ENCODE data around the gene DENND2A. TPM values are rescaled to one million over a fixed set of nuclear protein-coding genes. Genes with fewer than 3 reads are reported as not detected.

The DENND2A gene
- total RNA-seq, 1 experiment from 2014 or later = 7.3 TPM

GRCh38 chr7:140684066-140684950 lies 43.7 kb upstream of the DENND2A start:
- H3K79me2 ChIP-seq (ENCODE audit: insufficient read depth, low read length) = no peaks in the 10 kb centered on the region
- no peak overlapping the region for H4K5ac ChIP-seq (ENCODE audit: insufficient read length, low read depth, low read length)
- H3K27ac ChIP-seq (ENCODE audit: insufficient read length, low read depth, low read length) = no peak overlapping the region
- no peak overlapping the region for H2BK20ac ChIP-seq (ENCODE audit: low read depth, low read length, poor library complexity, severe bottlenecking)
- H3K79me1 ChIP-seq (ENCODE audit: insufficient read depth, low read depth, low read length, poor library complexity, severe bottlenecking) = no peaks in the 10 kb centered on the region
- no peak overlapping the region for H3K4ac ChIP-seq (ENCODE audit: low read depth, low read length)
- H3K27me3 ChIP-seq (ENCODE audit: insufficient read depth, low read length) = no peaks in the 10 kb centered on the region; the same call in 1 of the 2 replicates
- H2BK120ac ChIP-seq (ENCODE audit: low read depth, low read length, poor library complexity, severe bottlenecking) = no peak overlapping the region
- no peaks in the 10 kb centered on the region for H3K4me1 ChIP-seq (ENCODE audit: insufficient read depth, low read length)
- H3K4me3 Mint-ChIP-seq = no peak overlapping the region
- H3K9me3 ChIP-seq (ENCODE audit: control insufficient read depth, low read depth, low read length) = no peaks in the 10 kb centered on the region
- no peaks in the 10 kb centered on the region for H4K20me1 ChIP-seq (ENCODE audit: control insufficient read depth, insufficient read depth, insufficient read length)
- H2AK5ac ChIP-seq (ENCODE audit: insufficient read length, low read length) = no peak overlapping the region
- peaks cover 0 to 7% of the 10 kb centered on the region in 2 experiments; a peak in 2 of 4 replicates for H3K4me1 Mint-ChIP-seq
- H2BK15ac ChIP-seq (ENCODE audit: low read depth, low read length) = no peak overlapping the region
- H3K36me3 Mint-ChIP-seq (ENCODE audit: insufficient read depth in 1 of 3, low read depth in 3 of 3) = peaks cover 0 to 29% (median 9%) of the 10 kb centered on the region in 3 experiments; a peak in 5 of 7 replicates
- H2BK12ac ChIP-seq (ENCODE audit: insufficient read length, low read depth, low read length) = no peak overlapping the region
- no peak overlapping the region for H2BK5ac ChIP-seq (ENCODE audit: insufficient read length, low read length)
- H3T11ph ChIP-seq (ENCODE audit: low read length) = no peak overlapping the region
- H3K9ac ChIP-seq (ENCODE audit: extremely low read depth, insufficient read length, low read length) = no peak overlapping the region
- WGBS (ENCODE audit: extremely low coverage, insufficient read length, low lambda C conversion rate) = no CpG with 5 or more reads among the region's 20 CpGs
- H3K23ac ChIP-seq (ENCODE audit: insufficient read length, low read depth, low read length) = no peak overlapping the region
- peak overlapping the region in 2 of 3 experiments; percentile 2 to 83; a peak in 3 of 7 replicates for H3K27ac Mint-ChIP-seq
- no peak overlapping the region for H4K91ac ChIP-seq (ENCODE audit: insufficient read length, low read depth, low read length)
- no peak overlapping the region for H2AFZ ChIP-seq (ENCODE audit: low read length)
- H3K27me3 Mint-ChIP-seq (ENCODE audit: low read depth) = no peaks in the 10 kb centered on the region; the same call in 1 of the 2 replicates
- no peak overlapping the region for H3K4me2 ChIP-seq (ENCODE audit: insufficient read depth, insufficient read length, low read length)
- no peak for DNase-seq
- TF ChIP-seq CTCF (conservative IDR thresholded peaks at IDR 0.05) = no peak
- H3K23me2 ChIP-seq (ENCODE audit: insufficient read length, low read depth, low read length, poor library complexity, severe bottlenecking) = no peaks in the 10 kb centered on the region
- H3K14ac ChIP-seq (ENCODE audit: insufficient read depth, low read length) = no peak overlapping the region
- H4K8ac ChIP-seq (replicated peaks; ENCODE audit: insufficient read length, low read depth, low read length) = no peak overlapping the region
- H3K18ac ChIP-seq (ENCODE audit: insufficient read length, low read depth, low read length) = no peak overlapping the region
- no peak overlapping the region for H3K56ac ChIP-seq (ENCODE audit: insufficient read length, low read depth, low read length)
- H3K9me3 Mint-ChIP-seq = no peaks in the 10 kb centered on the region
